Glomerular visceral epithelial cell (primary cell): ENCODE measurements around the gene CAPN9.

Experiments used
- DNase-seq: peaks from one replicate; pipeline ENCODE4 v3.0.0-alpha.2; 2016; ENCODE audit errors: extremely low spot score

CAPN9 gene

GRCh38 chr1:230768903-230769570 lies 21.8 kb downstream of the CAPN9 start:
- no peak for DNase-seq

GRCh38 chr1:230770317-230770716 lies 23.1 kb downstream of the CAPN9 start:
- DNase-seq: no peak

GRCh38 chr1:230771773-230772354 lies 24.7 kb downstream of the CAPN9 start:
- DNase-seq: no peak

- DNase-seq: peak; percentile 34
Measured at GRCh38 chr1:230772457-230773395, 25.5 kb downstream of the CAPN9 start.

- DNase-seq: no peak
Measured at GRCh38 chr1:230773396-230774033, 26.3 kb downstream of the CAPN9 start.

GRCh38 chr1:230778916-230779590 lies 31.9 kb downstream of the CAPN9 start:
- DNase-seq: no peak

- DNase-seq: no peak
Measured at GRCh38 chr1:230781131-230781530, 33.9 kb downstream of the CAPN9 start.

- DNase-seq: no peak
Measured at GRCh38 chr1:230781594-230781993, 34.4 kb downstream of the CAPN9 start.

- DNase-seq: no peak
Measured at GRCh38 chr1:230784163-230784562, 37.0 kb downstream of the CAPN9 start.

- no peak for DNase-seq
Measured at GRCh38 chr1:230785636-230786384, 38.6 kb downstream of the CAPN9 start.

GRCh38 chr1:230786385-230786753 lies 39.2 kb downstream of the CAPN9 start:
- no peak for DNase-seq

GRCh38 chr1:230787471-230787870 lies 40.3 kb downstream of the CAPN9 start:
- DNase-seq: no peak

GRCh38 chr1:230788561-230789275 lies 41.5 kb downstream of the CAPN9 start:
- DNase-seq: no peak

- DNase-seq: no peak
Measured at GRCh38 chr1:230790026-230790425, 42.8 kb downstream of the CAPN9 start.

- no peak for DNase-seq
Measured at GRCh38 chr1:230791986-230792564, 44.9 kb downstream of the CAPN9 start.

GRCh38 chr1:230792691-230793462 lies 45.7 kb downstream of the CAPN9 start:
- DNase-seq: peak; percentile 15

- DNase-seq: no peak
Measured at GRCh38 chr1:230793463-230793745, 46.2 kb downstream of the CAPN9 start.

GRCh38 chr1:230794431-230794830 lies 47.2 kb downstream of the CAPN9 start:
- DNase-seq: no peak

GRCh38 chr1:230794871-230795605 lies 47.9 kb downstream of the CAPN9 start:
- no peak for DNase-seq
